ENCODE measurements around the gene COMMD2. TPM values are rescaled to one million over a fixed set of nuclear protein-coding genes. Genes with fewer than 3 reads are reported as not detected.

COMMD2 gene
- total and polyA plus RNA-seq, 7 experiments from 2014 or later = 29.9 to 77.5 (median 39.6) TPM

DNA sequence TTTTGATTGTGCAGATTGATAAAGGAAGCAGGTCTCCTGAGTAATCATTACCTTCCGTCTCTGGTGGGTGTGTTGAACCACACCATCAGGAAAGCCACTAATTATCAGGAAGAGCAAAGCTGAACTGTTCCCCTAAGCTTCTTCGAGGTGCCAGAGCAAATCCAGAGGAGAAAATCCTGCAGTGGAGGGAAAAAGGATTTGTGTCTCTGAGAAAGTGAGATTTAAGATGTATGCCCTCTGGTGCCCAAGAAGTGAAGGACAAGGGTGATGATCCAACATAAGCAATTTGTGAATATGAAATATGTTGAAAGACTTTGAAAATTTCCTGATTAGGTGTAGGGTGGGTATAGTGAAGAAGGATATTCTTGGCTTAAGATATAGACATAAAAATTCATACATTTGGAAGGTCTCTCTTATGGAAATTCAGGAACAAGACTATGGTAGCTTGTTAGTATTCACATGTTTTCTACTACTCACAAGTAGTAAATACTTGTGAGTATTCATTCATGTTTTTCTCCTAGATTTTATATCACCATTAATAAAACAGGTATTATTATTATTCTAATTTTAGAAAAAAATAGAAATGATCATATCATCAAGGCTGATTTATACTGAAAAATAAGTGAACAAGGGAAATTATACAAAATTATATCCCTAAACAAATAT, 34.8 kb downstream of the COMMD2 start:
- DNase-seq (peak in 4 of 9 donors; percentile 3 to 12 (median 8)), ATAC-seq (no peak)
- Mint-ChIP-seq H3K27me3 (peaks cover 0 to 13% (median 0%) of the 10 kb centered on the region in 5 donors), H3K27ac (no peak overlapping the region), H3K9me3 (peaks cover 0 to 21% (median 9%) of the 10 kb centered on the region in 11 donors), H3K4me1 (no peaks in the 10 kb centered on the region), H3K4me3 (no peak overlapping the region), H3K36me3 (peaks cover 0 to 4% (median 0%) of the 10 kb centered on the region in 5 donors)
- ChIA-PET POLR2A (no interaction called here), CTCF (interaction anchor here (0.7 to 1.0 kb wide), 3 partner anchors 16 to 1090 kb away, joined by 3 to 4 read pairs (median 3); no protein-coding TSS in a partner anchor)
- Histone ChIP-seq H3K9me3 (ENCODE audit: control insufficient read depth in 2 of 3, low read length in 3 of 3) (no peaks in the 10 kb centered on the region), H3K36me3 (ENCODE audit: control insufficient read depth in 2 of 3, insufficient read depth in 3 of 3, low read length in 3 of 3) (no peaks in the 10 kb centered on the region), H3K27me3 (ENCODE audit: control insufficient read depth in 2 of 2, insufficient read depth in 2 of 2, low read length in 2 of 2) (no peaks in the 10 kb centered on the region), H3K4me1 (ENCODE audit: control insufficient read depth in 2 of 2, insufficient read depth in 2 of 2, low read length in 2 of 2) (no peaks in the 10 kb centered on the region), H3K4me3 (ENCODE audit: low read length) (no peak overlapping the region), H3K27ac (ENCODE audit: low read depth, low read length) (no peak overlapping the region)
- intact Hi-C loops (cut with micrococcal nuclease) = loop anchor here (1.0 to 5.0 kb wide), 6 partner anchors 60 to 597 kb away; partner anchors contain the start of gene WWTR1 (in 1 of the 2)

DNA sequence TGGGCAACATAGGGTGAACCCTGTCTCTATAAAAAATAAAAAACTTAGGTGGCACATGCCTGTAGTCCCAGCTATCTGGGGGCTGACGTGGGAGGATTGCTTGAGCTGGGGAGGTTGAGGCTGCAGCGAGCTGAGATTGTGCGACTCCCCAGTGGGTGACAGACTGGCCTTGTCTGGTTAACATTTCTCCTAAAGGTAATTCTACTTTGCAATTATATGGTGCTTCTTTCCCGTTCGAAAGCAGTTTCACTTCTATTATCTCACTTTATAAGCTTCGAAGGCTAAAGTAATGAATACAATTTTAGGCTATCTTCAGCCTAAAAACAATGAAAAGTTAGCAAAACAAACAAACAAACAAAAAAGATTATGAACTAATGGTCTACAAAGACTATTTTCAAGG, 35.3 kb downstream of the COMMD2 start:
- Histone ChIP-seq H3K36me3 (ENCODE audit: control insufficient read depth in 2 of 3, insufficient read depth in 3 of 3, low read length in 3 of 3) (no peaks in the 10 kb centered on the region), H3K27ac (ENCODE audit: low read depth, low read length) (no peak overlapping the region), H3K4me3 (ENCODE audit: low read length) (no peak overlapping the region), H3K27me3 (ENCODE audit: control insufficient read depth in 2 of 2, insufficient read depth in 2 of 2, low read length in 2 of 2) (no peaks in the 10 kb centered on the region), H3K9me3 (ENCODE audit: control insufficient read depth in 2 of 3, low read length in 3 of 3) (no peaks in the 10 kb centered on the region), H3K4me1 (ENCODE audit: control insufficient read depth in 2 of 2, insufficient read depth in 2 of 2, low read length in 2 of 2) (no peaks in the 10 kb centered on the region)
- DNase-seq = no peak
- H3K4me1 Mint-ChIP-seq = no peaks in the 10 kb centered on the region
- ATAC-seq = no peak
- peaks cover 0 to 15% (median 9%) of the 10 kb centered on the region in 11 donors for H3K9me3 Mint-ChIP-seq
- H3K36me3 Mint-ChIP-seq = peaks cover 0 to 4% (median 0%) of the 10 kb centered on the region in 5 donors
- CTCF ChIA-PET = interaction anchor here (0.7 to 1.0 kb wide), 3 partner anchors 17 to 1089 kb away, joined by 3 to 4 read pairs (median 3); no protein-coding TSS in a partner anchor
- H3K27me3 Mint-ChIP-seq = peaks cover 0 to 8% (median 0%) of the 10 kb centered on the region in 5 donors
- H3K4me3 Mint-ChIP-seq = no peak overlapping the region
- no peak overlapping the region for H3K27ac Mint-ChIP-seq
- intact Hi-C loops (cut with micrococcal nuclease) = loop anchor here (1.0 to 5.0 kb wide), 6 partner anchors 60 to 597 kb away; partner anchors contain the start of gene WWTR1 (in 1 of the 2)
- POLR2A ChIA-PET = no interaction called here

DNA sequence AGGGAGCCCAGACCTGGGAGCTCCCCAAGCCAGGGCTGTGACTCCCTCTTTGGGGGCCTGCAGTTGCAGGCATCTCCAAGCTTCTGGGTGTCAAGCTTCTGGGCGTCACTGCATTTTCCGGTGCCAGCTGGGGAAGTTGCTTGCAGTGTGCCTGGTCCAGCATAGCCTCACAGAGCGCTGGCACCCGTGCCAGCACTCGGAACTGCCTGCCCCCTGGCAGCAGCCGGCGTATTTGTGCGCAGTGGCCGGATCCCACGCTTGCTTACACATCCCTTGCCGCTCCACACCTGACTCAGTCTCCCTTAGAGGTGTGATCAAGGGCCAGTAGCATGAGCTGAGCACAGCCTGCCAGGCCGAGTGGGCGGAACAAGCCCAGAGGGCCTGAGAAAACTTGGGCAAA, 37.0 kb downstream of the COMMD2 start:
- H3K27ac ChIP-seq (ENCODE audit: low read depth, low read length) = no peak overlapping the region
- no peaks in the 10 kb centered on the region for H3K27me3 ChIP-seq (ENCODE audit: control insufficient read depth in 2 of 2, insufficient read depth in 2 of 2, low read length in 2 of 2)
- ChIA-PET CTCF (no interaction called here), POLR2A (no interaction called here)
- H3K4me3 Mint-ChIP-seq = no peak overlapping the region
- no peaks in the 10 kb centered on the region for H3K9me3 Mint-ChIP-seq
- H3K4me1 ChIP-seq (ENCODE audit: control insufficient read depth in 2 of 2, insufficient read depth in 2 of 2, low read length in 2 of 2) = no peaks in the 10 kb centered on the region
- ATAC-seq = no peak
- no peaks in the 10 kb centered on the region for H3K36me3 Mint-ChIP-seq
- H3K27ac Mint-ChIP-seq = no peak overlapping the region
- no peak overlapping the region for H3K4me3 ChIP-seq (ENCODE audit: low read length)
- intact Hi-C loops (cut with micrococcal nuclease) = loop anchor here in 1 of 2 donors (5.0 kb wide), 1 partner anchor 58 kb away; the partner anchor contains the start of gene WWTR1
- H3K4me1 Mint-ChIP-seq = no peaks in the 10 kb centered on the region
- no peaks in the 10 kb centered on the region for H3K9me3 ChIP-seq (ENCODE audit: control insufficient read depth in 2 of 3, low read length in 3 of 3)
- H3K36me3 ChIP-seq (ENCODE audit: control insufficient read depth in 2 of 3, insufficient read depth in 3 of 3, low read length in 3 of 3) = no peaks in the 10 kb centered on the region
- no peaks in the 10 kb centered on the region for H3K27me3 Mint-ChIP-seq
- no peak for DNase-seq

DNA sequence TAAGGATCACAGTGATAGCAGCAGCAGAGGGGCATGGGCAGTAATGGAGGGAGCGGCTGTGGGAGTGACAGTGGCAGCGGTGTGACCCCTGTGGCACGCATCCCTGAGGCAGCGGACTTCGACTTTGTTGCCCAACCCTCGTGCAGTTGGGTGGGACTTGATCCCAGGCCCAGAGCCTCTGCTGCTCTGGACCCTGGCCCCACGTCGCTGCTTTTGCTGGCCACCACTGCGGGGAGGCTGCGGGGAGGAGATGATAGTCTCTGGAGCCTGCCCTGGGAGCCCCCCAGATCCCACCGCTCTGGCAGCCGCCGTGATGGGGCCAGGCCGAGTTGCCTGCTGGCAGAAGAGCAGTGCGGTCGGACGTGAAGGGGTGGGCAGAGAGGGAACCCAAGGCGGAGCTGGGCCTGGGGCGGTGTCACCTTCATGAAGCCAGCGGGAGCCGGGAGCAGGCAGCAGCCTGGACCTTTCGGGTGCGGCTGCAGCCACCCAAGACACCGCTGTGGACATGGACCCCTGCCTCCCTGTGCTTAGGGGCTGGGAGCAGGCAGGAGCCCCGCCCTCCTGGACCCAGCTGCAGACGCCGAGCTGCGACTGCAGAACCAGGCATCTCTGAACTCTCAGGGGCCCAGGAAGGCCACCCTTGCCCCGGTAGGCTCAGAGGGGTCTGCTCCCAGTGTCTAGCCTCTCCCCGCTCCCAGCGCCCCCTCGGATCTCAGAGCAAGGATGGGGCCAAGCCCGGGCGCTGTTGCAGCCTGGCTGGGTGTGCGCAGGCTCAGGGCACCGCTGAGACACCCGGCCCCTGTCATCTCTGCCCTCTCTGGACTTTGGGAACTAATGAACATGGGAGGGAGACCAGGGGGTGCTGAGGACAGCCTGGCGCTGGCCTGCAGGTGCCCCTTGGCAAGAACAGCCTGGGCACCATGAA, 38.3 kb downstream of the COMMD2 start:
- intact Hi-C loops (cut with micrococcal nuclease) = no loop called here
- Histone ChIP-seq H3K27me3 (ENCODE audit: control insufficient read depth in 2 of 2, insufficient read depth in 2 of 2, low read length in 2 of 2) (no peaks in the 10 kb centered on the region), H3K27ac (ENCODE audit: low read depth, low read length) (no peak overlapping the region), H3K36me3 (ENCODE audit: control insufficient read depth in 2 of 3, insufficient read depth in 3 of 3, low read length in 3 of 3) (no peaks in the 10 kb centered on the region), H3K4me3 (ENCODE audit: low read length) (no peak overlapping the region), H3K4me1 (ENCODE audit: control insufficient read depth in 2 of 2, insufficient read depth in 2 of 2, low read length in 2 of 2) (no peaks in the 10 kb centered on the region), H3K9me3 (ENCODE audit: control insufficient read depth in 2 of 3, low read length in 3 of 3) (no peaks in the 10 kb centered on the region)
- Mint-ChIP-seq H3K9me3 (no peaks in the 10 kb centered on the region), H3K4me1 (no peaks in the 10 kb centered on the region), H3K27ac (no peak overlapping the region), H3K4me3 (no peak overlapping the region), H3K36me3 (no peaks in the 10 kb centered on the region), H3K27me3 (no peaks in the 10 kb centered on the region)
- ChIA-PET POLR2A (no interaction called here), CTCF (no interaction called here)
- DNase-seq (no peak), ATAC-seq (no peak)

DNA sequence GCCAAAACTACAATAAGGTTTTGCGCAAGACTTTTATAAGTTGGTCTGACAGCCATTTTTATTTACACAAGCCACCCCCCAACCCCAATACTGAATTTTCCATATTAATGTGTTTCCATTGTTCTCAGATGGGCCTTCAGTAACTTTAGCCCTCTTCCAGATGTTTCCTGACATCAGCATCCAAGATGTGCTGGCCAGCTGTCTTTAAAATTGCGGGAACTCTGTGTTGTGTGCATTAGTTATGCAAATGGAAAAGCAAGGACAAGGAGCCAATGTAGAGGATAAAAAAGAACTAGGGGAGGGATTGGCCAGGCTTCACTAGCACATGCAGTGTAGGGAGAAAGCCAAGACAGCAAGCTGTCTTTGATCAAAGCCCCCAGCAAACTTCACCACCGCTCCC, 45.4 kb downstream of the COMMD2 start:
- no peak for ATAC-seq
- Mint-ChIP-seq H3K4me1 (peaks cover 0 to 18% (median 0%) of the 10 kb centered on the region in 7 donors), H3K27ac (no peak overlapping the region), H3K27me3 (peaks cover 0 to 2% (median 0%) of the 10 kb centered on the region in 5 donors), H3K9me3 (peaks cover 0 to 1% (median 0%) of the 10 kb centered on the region in 11 donors), H3K36me3 (peaks cover 0 to 3% (median 0%) of the 10 kb centered on the region in 5 donors), H3K4me3 (no peak overlapping the region)
- Histone ChIP-seq H3K4me3 (ENCODE audit: low read length) (no peak overlapping the region), H3K9me3 (ENCODE audit: control insufficient read depth in 2 of 3, low read length in 3 of 3) (no peaks in the 10 kb centered on the region), H3K27me3 (ENCODE audit: control insufficient read depth in 2 of 2, insufficient read depth in 2 of 2, low read length in 2 of 2) (no peaks in the 10 kb centered on the region), H3K4me1 (ENCODE audit: control insufficient read depth in 2 of 2, insufficient read depth in 2 of 2, low read length in 2 of 2) (no peaks in the 10 kb centered on the region), H3K36me3 (ENCODE audit: control insufficient read depth in 2 of 3, insufficient read depth in 3 of 3, low read length in 3 of 3) (no peaks in the 10 kb centered on the region), H3K27ac (ENCODE audit: low read depth, low read length) (no peak overlapping the region)
- CTCF ChIA-PET = no interaction called here
- intact Hi-C loops (cut with micrococcal nuclease) = no loop called here
- no peak for DNase-seq
- POLR2A ChIA-PET = no interaction called here

DNA sequence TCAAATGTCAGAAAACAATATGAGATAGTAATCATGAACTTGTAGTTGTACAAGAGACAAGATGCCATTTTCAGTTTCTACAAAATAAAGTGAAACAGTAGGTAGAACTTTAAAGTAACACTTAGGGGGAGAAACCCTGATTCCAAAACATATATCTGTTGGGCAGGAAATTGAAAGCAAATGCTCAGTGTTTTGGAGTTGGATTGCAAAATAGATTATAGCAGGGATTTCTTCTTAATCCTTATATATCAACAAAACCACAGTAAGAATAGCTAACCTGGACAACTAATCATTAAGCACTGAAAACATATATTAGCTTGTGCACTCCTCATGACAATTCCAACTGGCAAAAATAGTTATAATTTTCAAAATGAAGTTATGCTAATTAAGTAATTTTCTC, 46.9 kb downstream of the COMMD2 start:
- intact Hi-C loops (cut with micrococcal nuclease) = no loop called here
- peaks cover 0 to 22% (median 0%) of the 10 kb centered on the region in 7 donors for H3K4me1 Mint-ChIP-seq
- H3K36me3 ChIP-seq (ENCODE audit: control insufficient read depth in 2 of 3, insufficient read depth in 3 of 3, low read length in 3 of 3) = no peaks in the 10 kb centered on the region
- H3K27me3 ChIP-seq (ENCODE audit: control insufficient read depth in 2 of 2, insufficient read depth in 2 of 2, low read length in 2 of 2) = no peaks in the 10 kb centered on the region
- H3K4me3 ChIP-seq (ENCODE audit: low read length) = no peak overlapping the region
- DNase-seq (no peak), ATAC-seq (no peak)
- no peak overlapping the region for H3K4me3 Mint-ChIP-seq
- H3K27ac Mint-ChIP-seq = no peak overlapping the region
- peaks cover 0 to 1% (median 0%) of the 10 kb centered on the region in 11 donors for H3K9me3 Mint-ChIP-seq
- H3K36me3 Mint-ChIP-seq = peaks cover 0 to 4% (median 0%) of the 10 kb centered on the region in 5 donors
- no peaks in the 10 kb centered on the region for H3K9me3 ChIP-seq (ENCODE audit: control insufficient read depth in 2 of 3, low read length in 3 of 3)
- H3K27ac ChIP-seq (ENCODE audit: low read depth, low read length) = no peak overlapping the region
- peaks cover 0 to 3% of the 10 kb centered on the region in 2 donors for H3K4me1 ChIP-seq (ENCODE audit: control insufficient read depth in 2 of 2, insufficient read depth in 2 of 2, low read length in 2 of 2)
- POLR2A ChIA-PET = no interaction called here
- peaks cover 0 to 2% (median 0%) of the 10 kb centered on the region in 5 donors for H3K27me3 Mint-ChIP-seq
- CTCF ChIA-PET = interaction anchor here (0.6 to 0.7 kb wide), 2 partner anchors 26 to 83 kb away, joined by 3 to 4 read pairs; no protein-coding TSS in a partner anchor
